PFSK-1 (cell line): ENCODE measurements around the gene RIN3.

ENCODE experiments used
- FOXP2 ChIP-seq: optimal IDR thresholded peaks from 2 replicates; pipeline ENCODE3; 2011; ENCODE audit warnings: borderline replicate concordance, control low read depth, inconsistent platforms; ENCODE audit not compliant: insufficient read depth; ENCODE audit errors: extremely low read length, extremely low read depth
- POLR2AphosphoS5 ChIP-seq: IDR thresholded peaks from 2 replicates; pipeline ENCODE4 v1.6.1; 2012; ENCODE audit warnings: low read depth, mild to moderate bottlenecking, control low read depth, low read length, moderate library complexity
- REST ChIP-seq, 2 experiments: IDR thresholded peaks; 2 replicates each; pipeline versions ENCODE4 v1.6.1 to v1.8.0; 2011 to 2012; ENCODE audit warnings: low read depth in 2 of 2, low read length in 2 of 2, control low read depth in 1 of 2, inconsistent platforms in 1 of 2, mild to moderate bottlenecking in 1 of 2, moderate library complexity in 1 of 2; ENCODE audit not compliant: insufficient read depth in 1 of 2
- SIN3A ChIP-seq: IDR thresholded peaks from 2 replicates; pipeline ENCODE4 v1.6.1; 2012; ENCODE audit warnings: mild to moderate bottlenecking, low read length, moderate library complexity, borderline replicate concordance; ENCODE audit not compliant: insufficient read depth
- TAF1 ChIP-seq: IDR thresholded peaks from 2 replicates; pipeline ENCODE4 v1.6.1; 2012; ENCODE audit warnings: low read length, control low read depth, borderline replicate concordance; ENCODE audit not compliant: insufficient read depth

Gene RIN3

DNA sequence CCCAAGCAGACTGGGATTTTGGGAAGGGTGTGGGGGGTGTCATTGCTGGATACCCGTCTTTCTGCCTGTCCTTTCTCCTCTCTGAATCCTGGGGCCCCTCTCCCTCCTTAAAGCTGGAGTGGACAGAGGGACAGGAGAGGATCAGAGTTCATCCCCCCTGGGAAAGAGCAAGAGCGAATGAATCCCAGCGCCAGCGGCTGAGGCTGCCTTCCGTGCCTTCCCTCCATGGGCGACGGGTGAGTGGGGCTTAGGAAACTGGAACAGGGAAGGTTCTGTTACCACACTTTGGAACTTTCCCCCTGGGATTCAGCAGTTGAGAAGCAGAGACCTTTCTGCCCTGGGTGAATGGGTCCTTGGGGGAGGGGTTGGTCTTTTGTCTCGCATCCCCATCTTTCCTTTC, 16.2 kb upstream of the RIN3 start:
- TF ChIP-seq POLR2AphosphoS5 (no peak), TAF1 (no peak), SIN3A (no peak), REST (IDR thresholded peaks at IDR 0.05; ENCODE audit: insufficient read depth in 1 of 2, low read depth in 2 of 2, low read length in 2 of 2) (no peak)

DNA sequence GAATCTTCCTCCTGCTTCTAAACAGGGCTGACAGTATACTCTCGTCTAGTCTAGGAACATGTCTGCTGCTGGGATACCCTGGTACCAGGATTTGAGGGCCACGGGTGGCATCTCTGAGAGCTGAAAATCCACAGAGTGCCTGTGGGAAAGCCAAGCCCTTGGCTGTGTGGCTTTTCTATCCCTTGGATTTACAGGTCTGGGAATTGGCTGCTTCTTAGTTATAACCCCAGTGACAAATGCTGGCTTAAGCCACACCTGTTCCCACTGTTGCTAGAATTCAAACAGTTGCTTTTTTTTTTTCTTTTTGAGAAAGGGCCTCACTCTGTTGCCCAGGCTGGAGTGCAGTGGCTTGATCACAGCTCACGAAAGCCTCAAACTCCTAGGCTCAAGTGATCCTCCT, 14.3 kb upstream of the RIN3 start:
- TF ChIP-seq POLR2AphosphoS5 (no peak), TAF1 (no peak), SIN3A (no peak), REST (IDR thresholded peaks at IDR 0.05; ENCODE audit: insufficient read depth in 1 of 2, low read depth in 2 of 2, low read length in 2 of 2) (no peak)

DNA sequence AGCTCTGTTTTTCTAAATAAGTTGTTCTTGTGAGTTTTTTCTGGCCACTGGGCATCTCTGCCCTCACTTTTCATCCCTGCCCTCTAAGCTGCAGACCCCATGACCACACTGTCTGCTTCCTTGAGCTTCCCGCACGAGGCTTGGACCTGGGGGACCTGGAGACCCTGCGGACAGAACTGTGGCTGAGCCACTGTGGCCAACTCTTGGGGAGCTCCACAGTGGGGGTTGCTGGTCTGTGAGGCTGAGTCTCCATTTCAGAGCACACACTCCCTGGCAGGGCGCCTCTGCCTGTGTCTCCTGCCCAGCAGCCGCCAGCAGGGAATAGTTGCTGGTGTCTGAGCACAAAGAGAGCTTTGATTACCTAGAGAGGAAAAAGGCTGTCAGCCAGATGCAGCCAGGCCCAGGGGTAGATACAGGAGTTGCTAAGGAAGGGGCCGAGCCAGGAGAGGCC, 13.1 kb upstream of the RIN3 start:
- no peak for TF ChIP-seq TAF1
- no peak for TF ChIP-seq SIN3A
- no peak for TF ChIP-seq REST (IDR thresholded peaks at IDR 0.05; ENCODE audit: insufficient read depth in 1 of 2, low read depth in 2 of 2, low read length in 2 of 2)
- no peak for TF ChIP-seq FOXP2
- no peak for TF ChIP-seq POLR2AphosphoS5

- no peak for TF ChIP-seq FOXP2
- no peak for TF ChIP-seq POLR2AphosphoS5
- no peak for TF ChIP-seq TAF1
- no peak for TF ChIP-seq REST (IDR thresholded peaks at IDR 0.05; ENCODE audit: insufficient read depth in 1 of 2, low read depth in 2 of 2, low read length in 2 of 2)
- no peak for TF ChIP-seq SIN3A
Measured at GRCh38 chr14:92501891-92502351, 11.7 kb upstream of the RIN3 start.

- TF ChIP-seq TAF1 (no peak), SIN3A (no peak), FOXP2 (no peak), REST (IDR thresholded peaks at IDR 0.05; ENCODE audit: insufficient read depth in 1 of 2, low read depth in 2 of 2, low read length in 2 of 2) (no peak), POLR2AphosphoS5 (no peak)
Measured at GRCh38 chr14:92502541-92503286, 10.9 kb upstream of the RIN3 start.
